ENCODE measurements around the gene MLPH. TPM values are rescaled to one million over a fixed set of nuclear protein-coding genes. Genes with fewer than 3 reads are reported as not detected.
A peak's percentile ranks its signal among the peaks of the same experiment; 100 is the strongest.

MLPH gene
- total RNA-seq, 1 donor from 2014 or later, result 55.0 TPM

- ATAC-seq (no peak), DNase-seq (ENCODE audit: low spot score) (no peak)
These were observed 77.6 kb downstream of the MLPH start for GRCh38 chr2:237564526-237565131.

DNA sequence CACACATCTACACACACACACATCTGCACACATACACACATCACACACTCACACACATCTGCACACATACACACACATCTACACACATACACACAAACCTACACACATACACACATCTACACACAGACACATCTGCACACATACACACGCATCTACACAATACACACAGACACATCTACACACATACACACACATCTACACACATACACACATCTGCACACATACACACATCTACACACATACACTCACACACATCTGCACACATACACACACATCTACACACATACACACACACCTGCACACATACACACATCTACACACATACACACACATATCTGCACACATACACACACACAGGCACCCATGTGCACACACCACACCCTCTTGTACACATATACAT lies 78.9 kb downstream of the MLPH start:
- ATAC-seq, result no peak
- no peak for DNase-seq (ENCODE audit: low spot score)

DNA sequence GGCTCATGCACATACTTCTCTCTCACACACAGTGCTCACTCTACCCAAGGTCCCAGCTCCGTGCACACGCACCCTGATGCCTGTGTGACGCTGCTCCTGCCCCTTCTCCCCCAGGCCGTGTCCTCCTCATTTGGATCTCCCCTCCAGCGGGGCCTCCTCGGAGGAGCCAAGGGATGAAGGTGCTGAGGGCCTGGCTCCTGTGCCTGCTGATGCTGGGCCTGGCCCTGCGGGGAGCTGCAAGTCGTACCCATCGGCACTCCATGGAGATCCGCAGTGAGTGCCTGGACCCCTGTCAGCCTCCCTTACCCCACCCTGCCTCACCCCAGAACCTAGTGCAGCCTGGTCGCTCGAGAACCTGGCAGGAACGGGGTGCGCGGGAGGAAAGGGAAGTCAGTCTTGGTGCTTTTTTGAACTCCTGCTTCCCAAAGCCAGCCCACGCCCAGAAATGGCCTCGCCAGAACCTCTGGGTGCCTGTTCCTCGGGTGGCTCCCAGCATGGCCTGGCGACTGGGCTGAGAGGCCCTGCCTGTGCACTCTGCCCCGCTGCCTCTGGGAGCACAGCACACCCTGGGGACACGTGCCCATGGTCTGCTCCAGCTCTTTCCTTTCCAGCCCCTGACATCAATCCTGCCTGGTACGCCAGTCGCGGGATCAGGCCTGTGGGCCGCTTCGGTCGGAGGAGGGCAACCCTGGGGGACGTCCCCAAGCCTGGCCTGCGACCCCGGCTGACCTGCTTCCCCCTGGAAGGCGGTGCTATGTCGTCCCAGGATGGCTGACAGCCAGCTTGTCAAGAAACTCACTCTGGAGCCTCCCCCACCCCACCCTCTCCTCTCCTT lies 79.6 kb downstream of the MLPH start, which contains the start of gene PRLH:
Gene PRLH, plus strand, starts transcription at position 174 of the 835 bp plus-strand sequence. Its CDS starts 0 bp downstream, at position 174.
- DNase-seq (ENCODE audit: low spot score) (peak; percentile 80), ATAC-seq (peak; percentile 92)

DNA sequence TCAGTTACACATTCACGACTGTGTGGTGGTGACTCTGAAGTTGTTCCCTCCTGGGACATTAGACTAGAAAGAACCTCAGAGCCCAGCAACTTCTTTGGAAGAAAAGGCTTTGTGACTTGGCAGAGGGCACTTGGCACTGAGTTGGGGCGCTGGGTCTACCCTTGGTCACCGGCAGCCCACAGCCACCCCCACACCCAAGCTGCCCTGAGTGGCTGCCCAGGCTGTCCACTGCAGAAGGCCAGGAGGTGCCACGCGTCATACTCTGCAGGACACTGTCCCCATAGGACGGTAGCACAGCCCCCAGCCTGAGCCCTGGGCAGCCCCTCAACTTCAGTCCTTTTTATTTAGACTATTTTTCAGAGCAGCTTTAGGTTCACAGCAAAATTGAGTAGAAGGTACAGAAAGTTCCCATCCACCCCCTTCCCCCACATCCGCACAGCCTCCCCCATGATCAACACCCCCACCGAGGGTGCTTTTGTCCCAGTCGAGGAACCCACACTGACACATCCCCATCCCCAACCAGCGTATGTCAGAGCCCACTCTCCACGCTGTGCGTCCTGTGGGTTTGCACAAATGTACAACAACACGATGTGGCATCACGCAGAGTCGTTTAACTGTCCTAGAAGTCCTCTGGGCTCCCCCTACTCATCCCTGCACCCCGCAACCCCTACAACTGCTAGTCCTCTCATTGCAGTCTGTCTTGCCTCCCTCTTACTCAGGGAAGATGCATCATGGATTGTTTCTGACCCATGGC lies 80.4 kb downstream of the MLPH start:
- peak; percentile 3 for ATAC-seq
- DNase-seq (ENCODE audit: low spot score), result peak; percentile 39

DNA sequence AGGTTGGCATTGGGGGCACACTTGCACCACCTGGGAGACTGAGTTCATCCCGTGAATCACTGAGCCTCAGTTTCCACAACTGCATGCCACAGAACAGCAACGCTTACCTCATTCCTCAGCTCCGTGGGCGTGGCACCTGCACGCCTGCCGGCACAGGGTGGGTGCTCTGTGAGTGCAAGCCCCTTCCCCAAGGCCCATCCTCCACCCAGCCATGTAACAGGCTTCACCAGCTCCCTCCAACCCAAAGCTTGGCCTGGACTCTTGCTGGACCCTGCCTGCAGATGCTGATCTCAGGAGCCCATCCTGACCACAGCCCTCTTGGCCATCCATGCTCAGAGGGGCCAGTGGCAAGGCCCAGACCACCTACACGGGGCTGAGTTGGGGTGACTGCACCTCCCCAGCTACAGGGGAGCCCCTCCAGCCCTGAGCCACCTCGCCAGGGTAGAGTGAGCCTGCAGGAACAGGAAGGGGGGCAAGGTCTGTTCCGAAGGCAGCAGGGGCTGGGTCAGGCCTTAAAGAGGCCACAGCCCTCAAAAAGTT lies 81.1 kb downstream of the MLPH start:
- peak; percentile 38 for DNase-seq (ENCODE audit: low spot score)
- no peak for ATAC-seq

DNA sequence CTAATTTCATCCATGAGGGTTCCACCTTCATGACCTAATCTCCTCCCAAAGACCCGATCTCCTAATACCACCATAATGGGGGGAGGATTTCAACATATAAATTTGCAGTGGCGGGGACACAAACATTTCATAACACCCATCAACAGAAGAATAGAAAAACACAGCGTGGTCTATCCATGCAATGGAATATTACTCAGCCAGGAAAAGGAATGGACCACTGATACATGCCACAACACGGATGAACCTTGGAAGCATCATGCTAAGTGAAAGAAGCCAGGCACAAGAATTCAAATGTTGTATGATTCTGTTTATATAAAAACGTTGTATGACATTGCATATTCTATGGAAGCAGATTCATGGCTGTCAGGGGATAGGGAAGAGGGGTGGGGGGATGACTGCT lies 82.0 kb downstream of the MLPH start:
- ATAC-seq (no peak), DNase-seq (ENCODE audit: low spot score) (no peak)

GRCh38 chr2:237569896-237570295 lies 82.8 kb downstream of the MLPH start:
- ATAC-seq (no peak), DNase-seq (ENCODE audit: low spot score) (no peak)

- DNase-seq (ENCODE audit: low spot score), result peak; percentile 38
- no peak for ATAC-seq
These were observed 83.8 kb downstream of the MLPH start for GRCh38 chr2:237570776-237571335.

DNA sequence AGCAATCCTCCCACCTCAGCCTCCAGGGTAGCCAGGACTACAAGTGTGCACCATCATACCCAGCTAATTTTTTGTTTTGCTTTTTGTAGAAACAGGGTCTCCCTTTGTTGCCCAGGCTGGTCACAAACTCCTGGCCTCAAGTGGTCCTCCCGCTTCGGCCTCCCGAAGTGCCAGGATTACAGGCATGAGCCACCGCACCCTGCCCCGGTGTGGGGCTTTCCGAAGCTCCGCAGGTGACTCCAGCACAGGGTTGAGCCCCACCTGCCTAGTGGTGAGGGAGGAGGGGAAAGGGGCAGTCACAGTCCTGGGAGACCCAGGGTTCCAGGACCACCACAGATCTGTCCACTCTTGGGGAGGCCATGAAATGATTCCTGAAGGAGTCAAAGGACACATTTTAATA lies 84.5 kb downstream of the MLPH start:
- DNase-seq (ENCODE audit: low spot score) (no peak), ATAC-seq (no peak)

- peak; percentile 90 for DNase-seq (ENCODE audit: low spot score)
- peak; percentile 90 for ATAC-seq
These were observed 85.1 kb downstream of the MLPH start for GRCh38 chr2:237572021-237572741.

- DNase-seq (ENCODE audit: low spot score) (no peak), ATAC-seq (peak; percentile 38)
These were observed 85.7 kb downstream of the MLPH start for GRCh38 chr2:237572742-237573101.

GRCh38 chr2:237573721-237574415 lies 86.8 kb downstream of the MLPH start:
- DNase-seq (ENCODE audit: low spot score), result no peak
- peak; percentile 9 for ATAC-seq

DNA sequence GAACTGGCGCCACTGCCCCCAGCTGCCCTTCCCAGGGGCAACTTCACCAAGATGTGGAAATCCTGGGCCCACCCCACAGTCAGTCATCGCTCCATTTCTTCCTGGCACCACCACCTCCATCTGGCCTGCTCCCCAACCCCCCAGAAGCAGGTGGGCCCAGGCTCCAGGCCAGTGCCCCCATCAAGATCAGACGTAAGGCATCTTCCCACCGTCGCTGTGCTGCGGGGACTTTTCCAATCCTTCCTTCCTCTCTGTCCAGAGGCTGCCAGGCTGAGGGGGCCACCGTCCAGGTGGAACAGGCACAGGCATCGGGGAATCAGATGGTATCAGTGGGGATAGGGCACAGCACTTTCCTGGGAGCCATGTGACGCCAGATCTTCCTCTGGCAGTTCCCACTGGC lies 87.4 kb downstream of the MLPH start:
- no peak for ATAC-seq
- no peak for DNase-seq (ENCODE audit: low spot score)

GRCh38 chr2:237574894-237575868 lies 88.1 kb downstream of the MLPH start:
- DNase-seq (ENCODE audit: low spot score) (no peak), ATAC-seq (no peak)

DNA sequence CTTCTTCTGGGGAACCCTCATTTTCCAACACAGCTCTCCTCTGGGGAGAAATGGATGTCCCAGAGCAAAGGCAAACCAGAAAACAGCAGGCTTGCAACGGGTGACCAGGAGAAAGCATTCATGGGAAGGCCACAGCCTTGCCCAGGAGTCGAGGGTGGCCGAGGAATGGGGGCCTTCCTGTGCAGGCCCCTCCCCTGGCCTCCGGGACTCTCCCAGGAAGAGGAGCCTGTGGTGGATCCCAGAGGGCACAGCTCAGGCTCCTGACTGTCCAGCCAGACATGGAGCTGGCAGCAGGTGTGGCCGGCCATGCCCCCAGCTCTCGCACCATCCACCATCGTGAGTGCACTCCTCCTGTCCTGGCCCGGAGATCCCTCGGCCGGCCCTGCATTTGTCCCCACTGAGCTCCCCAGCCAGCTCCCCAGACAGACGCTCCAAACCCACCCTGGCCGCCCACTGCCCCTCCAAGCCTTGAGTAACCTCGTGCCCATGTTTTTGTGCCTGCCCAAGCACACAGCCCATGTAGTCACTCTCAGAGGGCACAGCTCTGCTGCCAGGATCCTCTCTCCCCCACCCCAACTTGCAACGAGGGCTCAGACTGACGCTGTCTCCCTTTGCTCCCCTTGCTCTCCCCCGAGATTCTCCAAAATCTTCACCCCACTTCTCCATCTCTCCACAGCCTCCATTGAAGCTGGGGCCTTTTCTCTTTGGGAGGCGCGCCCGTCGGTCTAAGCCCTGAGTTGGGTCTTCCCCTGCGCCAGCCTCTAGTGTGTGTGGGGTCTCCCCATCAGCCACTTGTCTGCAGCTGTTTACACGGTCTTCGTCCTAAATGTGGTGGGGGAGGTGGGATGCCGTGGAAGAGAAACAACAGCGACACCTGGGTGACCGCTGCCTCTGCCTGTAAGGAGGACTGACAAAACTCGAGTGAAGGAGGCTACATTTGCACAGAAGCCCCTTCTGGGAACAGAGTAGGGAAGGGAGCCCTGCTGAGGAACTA lies 89.1 kb downstream of the MLPH start:
- DNase-seq (ENCODE audit: low spot score), result no peak
- ATAC-seq, result no peak

GRCh38 chr2:237576974-237577373 lies 89.9 kb downstream of the MLPH start:
- no peak for DNase-seq (ENCODE audit: low spot score)
- no peak for ATAC-seq

DNA sequence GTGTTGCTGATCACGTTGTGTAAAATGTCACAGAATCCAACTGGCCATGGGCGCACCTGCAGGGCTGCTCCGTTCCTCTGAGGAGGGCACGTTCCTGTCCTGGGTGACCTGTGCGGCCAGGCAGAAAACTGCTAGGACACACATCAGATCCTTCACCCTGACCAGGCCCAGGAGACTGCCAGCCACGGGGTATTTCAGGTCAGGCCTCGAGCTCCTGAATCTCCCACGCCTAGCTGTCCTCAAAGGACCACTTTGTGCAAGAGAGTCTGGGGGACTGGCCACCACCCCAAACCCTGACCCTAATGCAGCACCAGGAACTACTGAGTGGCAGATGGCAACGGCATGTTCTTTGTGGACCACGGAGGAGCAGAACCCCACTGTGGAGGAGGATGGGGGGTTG lies 90.4 kb downstream of the MLPH start:
- no peak for ATAC-seq
- DNase-seq (ENCODE audit: low spot score), result no peak
